H1 (cell line): ENCODE results near the gene KRT8. TPM values are rescaled to one million over a fixed set of nuclear protein-coding genes. Genes with fewer than 3 reads are reported as not detected.
A peak's percentile ranks its signal among the peaks of the same experiment; 100 is the strongest.

Experiments
- CTCF ChIA-PET: fragments of 300-600 bp; sonication (Branson Sonifier 250); formaldehyde crosslinking; loops from one replicate; lab custom pipeline; 2021; ENCODE audit not compliant: partially characterized antibody; lab: Charles Lee
- POLR2A ChIA-PET: fragments of 300-600 bp; sonication (Branson Sonifier 250); formaldehyde crosslinking; loops from one replicate; lab custom pipeline; 2021; ENCODE audit warnings: inconsistent platforms; ENCODE audit not compliant: partially characterized antibody; lab: Charles Lee
- DNase-seq, 2 experiments: peaks; one replicate each; pipeline versions ENCODE4 v3.0.0 to v3.0.0-alpha.2; 2010 to 2022; ENCODE audit warnings: low spot score in 2 of 2, low read depth in 1 of 2, mixed read lengths in 1 of 2
- FAIRE-seq: peaks from 2 replicates; lab custom pipeline; 2011; peaks lifted over from hg19 to GRCh38; lab: Jason Lieb, UNC
- H2AFZ ChIP-seq: 2 replicates; pipeline ENCODE4 v1.8.1; 2012; ENCODE audit warnings: low read length, inconsistent platforms
- H2AK5ac ChIP-seq: 2 replicates; pipeline ENCODE4 v1.6.1; 2013; ENCODE audit warnings: low read depth, low read length
- H2BK120ac ChIP-seq: replicated peaks from 2 replicates; pipeline ENCODE3; 2013; ENCODE audit warnings: low read depth, low read length, inconsistent platforms
- H2BK12ac ChIP-seq: 2 replicates; pipeline ENCODE4 v1.6.1; 2013; ENCODE audit warnings: low read depth, low read length
- H2BK15ac ChIP-seq: 2 replicates; pipeline ENCODE4 v1.6.1; 2013; ENCODE audit warnings: low read length
- H2BK20ac ChIP-seq: 2 replicates; pipeline ENCODE4 v1.6.1; 2013; ENCODE audit warnings: low read length
- H2BK5ac ChIP-seq: 2 replicates; pipeline ENCODE4 v1.6.1; 2013; ENCODE audit warnings: low read depth, low read length
- H3K14ac ChIP-seq: 2 replicates; pipeline ENCODE4 v1.6.1; 2013; ENCODE audit warnings: inconsistent platforms; ENCODE audit not compliant: insufficient read length
- H3K18ac ChIP-seq: 2 replicates; pipeline ENCODE4 v1.6.1; 2013; ENCODE audit warnings: low read length; ENCODE audit errors: extremely low read depth
- H3K23ac ChIP-seq: 2 replicates; pipeline ENCODE4 v1.6.1; 2013; ENCODE audit warnings: inconsistent platforms; ENCODE audit not compliant: insufficient read length
- H3K23me2 ChIP-seq: 2 replicates; pipeline ENCODE4 v1.6.1; 2013; ENCODE audit warnings: low read depth, low read length
- H3K27ac ChIP-seq: 2 replicates; pipeline ENCODE4 v1.6.1; 2011; ENCODE audit warnings: low read depth, low read length, inconsistent platforms
- H3K27me3 ChIP-seq, 4 experiments: replicated peaks in 1 of 4; 1 replicate in 1 of 4; 2 replicates in 3 of 4; pipeline versions ENCODE4 v1.6.1 to v1.8.1; 2011 to 2013; ENCODE audit warnings: low read length in 3 of 4, mild to moderate bottlenecking in 3 of 4, inconsistent platforms in 2 of 4, mixed read lengths in 2 of 4, moderate library complexity in 1 of 4; ENCODE audit not compliant: control insufficient read depth in 3 of 4, insufficient read depth in 3 of 4; ENCODE audit errors: extremely low read depth in 1 of 4
- H3K36me3 ChIP-seq, 4 experiments: 2 replicates each; pipeline versions ENCODE4 v1.6.1 to v1.8.1; 2011 to 2013; ENCODE audit warnings: mild to moderate bottlenecking in 4 of 4, low read length in 3 of 4, moderate library complexity in 2 of 4, control low read depth in 1 of 4, inconsistent platforms in 1 of 4; ENCODE audit not compliant: insufficient read depth in 4 of 4, control insufficient read depth in 2 of 4
- H3K4ac ChIP-seq: replicated peaks from 2 replicates; pipeline ENCODE3; 2013; ENCODE audit warnings: low read length, low read depth, mixed read lengths, inconsistent platforms; ENCODE audit not compliant: insufficient read length
- H3K4me1 ChIP-seq, 4 experiments: replicated peaks in 1 of 4; 1 replicate in 1 of 4; 2 replicates in 3 of 4; pipeline versions ENCODE4 v1.6.1 to v1.8.1; 2011 to 2013; ENCODE audit warnings: low read length in 3 of 4, inconsistent platforms in 2 of 4, mixed read lengths in 1 of 4; ENCODE audit not compliant: insufficient read depth in 4 of 4, control insufficient read depth in 3 of 4
- H3K4me2 ChIP-seq, 2 experiments: 2 replicates each; pipeline versions ENCODE4 v1.6.1 to v1.8.1; 2011 to 2013; ENCODE audit warnings: low read depth in 2 of 2, low read length in 2 of 2, control low read depth in 1 of 2, inconsistent platforms in 1 of 2, mild to moderate bottlenecking in 1 of 2; ENCODE audit not compliant: insufficient read depth in 1 of 2
- H3K4me3 ChIP-seq, 4 experiments: fragments of 200-600, 300-600 bp in 1 of 4; sonication (generic), shearing (Covaris generic), sonication (Bioruptor Twin) in 1 of 4; 2 replicates each; pipeline versions ENCODE4 v1.5.1 to v1.8.1; 2011 to 2016; ENCODE audit warnings: low read length in 4 of 4, low read depth in 3 of 4, control low read depth in 2 of 4, inconsistent platforms in 2 of 4, mild to moderate bottlenecking in 2 of 4, mixed read lengths in 1 of 4, moderate library complexity in 1 of 4; ENCODE audit not compliant: insufficient read depth in 2 of 4; ENCODE audit errors: extremely low read depth in 1 of 4
- H3K56ac ChIP-seq: replicated peaks from 2 replicates; pipeline ENCODE3; 2013; ENCODE audit warnings: low read depth, mild to moderate bottlenecking, mixed read lengths, low read length, inconsistent platforms; ENCODE audit not compliant: insufficient read length
- H3K79me1 ChIP-seq: 2 replicates; pipeline ENCODE4 v1.6.1; 2013; ENCODE audit warnings: low read depth, low read length, control low read depth
- H3K79me2 ChIP-seq, 2 experiments: 2 replicates each; pipeline versions ENCODE4 v1.6.1 to v1.8.1; 2012 to 2013; ENCODE audit warnings: low read length in 2 of 2, mild to moderate bottlenecking in 2 of 2, inconsistent platforms in 1 of 2; ENCODE audit not compliant: insufficient read depth in 2 of 2, control insufficient read depth in 1 of 2
- H3K9ac ChIP-seq, 4 experiments: replicated peaks in 1 of 4; 1 replicate in 1 of 4; 2 replicates in 3 of 4; pipeline versions ENCODE4 v1.6.1 to v1.8.1; 2011 to 2013; ENCODE audit warnings: low read depth in 3 of 4, low read length in 3 of 4, control low read depth in 2 of 4, mild to moderate bottlenecking in 2 of 4, moderate library complexity in 2 of 4, inconsistent platforms in 1 of 4; ENCODE audit errors: extremely low read depth in 1 of 4
- H3K9me3 ChIP-seq, 2 experiments: 2 replicates each; pipeline versions ENCODE4 v1.6.1 to v1.8.1; 2012 to 2013; ENCODE audit warnings: mild to moderate bottlenecking in 2 of 2, moderate library complexity in 2 of 2, control low read depth in 1 of 2, inconsistent platforms in 1 of 2, low read depth in 1 of 2, low read length in 1 of 2, mixed read lengths in 1 of 2; ENCODE audit not compliant: insufficient read depth in 2 of 2
- H4K20me1 ChIP-seq, 2 experiments: replicated peaks in 1 of 2; 2 replicates each; pipeline versions ENCODE3 to v1.8.1; 2011 to 2013; ENCODE audit warnings: inconsistent platforms in 2 of 2, low read length in 2 of 2, mild to moderate bottlenecking in 1 of 2; ENCODE audit not compliant: insufficient read depth in 2 of 2, control insufficient read depth in 1 of 2
- H4K5ac ChIP-seq: 2 replicates; pipeline ENCODE4 v1.6.1; 2013; ENCODE audit warnings: low read length, low read depth, mixed read lengths, inconsistent platforms; ENCODE audit not compliant: insufficient read length
- H4K8ac ChIP-seq: 2 replicates; pipeline ENCODE4 v1.8.0; 2013; ENCODE audit warnings: mild to moderate bottlenecking, moderate library complexity, low read length, inconsistent platforms; ENCODE audit not compliant: insufficient read depth; ENCODE audit errors: extremely low read depth
- H4K91ac ChIP-seq: replicated peaks from 2 replicates; pipeline ENCODE3; 2013; ENCODE audit warnings: low read length, mixed read lengths, inconsistent platforms; ENCODE audit not compliant: insufficient read length
- BACH1 ChIP-seq: IDR thresholded peaks from 2 replicates; pipeline ENCODE4 v1.6.1; 2012; ENCODE audit warnings: low read length, improper control_type of control experiment
- BRCA1 ChIP-seq: IDR thresholded peaks from 2 replicates; pipeline ENCODE4 v1.6.1; 2012; ENCODE audit warnings: low read depth, low read length, improper control_type of control experiment
- CTCF ChIP-seq, 3 experiments: IDR thresholded peaks; 1 replicate in 2 of 3; 2 replicates in 1 of 3; pipeline versions ENCODE4 v1.5.1 to v1.6.1; 2011; ENCODE audit warnings: low read length in 3 of 3, mild to moderate bottlenecking in 3 of 3, inconsistent platforms in 2 of 3, low read depth in 1 of 3, moderate library complexity in 1 of 3; ENCODE audit not compliant: insufficient read depth in 1 of 3; ENCODE audit errors: control extremely low read depth in 1 of 3
- E2F6 ChIP-seq: IDR thresholded peaks from 2 replicates; pipeline ENCODE4 v1.6.1; 2012; ENCODE audit warnings: inconsistent platforms
- POLR2A ChIP-seq, 2 experiments: IDR thresholded peaks; 1 replicate in 1 of 2; 2 replicates in 1 of 2; pipeline ENCODE4 v1.6.1; 2011; ENCODE audit warnings: low read depth in 2 of 2, low read length in 2 of 2, mild to moderate bottlenecking in 2 of 2; ENCODE audit errors: control extremely low read depth in 1 of 2
- WGBS, 2 experiments: shearing (Covaris generic) in 1 of 2; methylation state at CpG; one replicate each; pipeline versions ENCODE4 v1.1.6 to v1.1.7; 2013 to 2015; ENCODE audit warnings: low lambda C conversion rate in 2 of 2, mixed read lengths in 2 of 2, inconsistent platforms in 1 of 2, low coverage in 1 of 2, missing lambda C conversion rate in 1 of 2; ENCODE audit not compliant: insufficient replicate concordance in 2 of 2, insufficient coverage in 1 of 2, insufficient read length in 1 of 2; ENCODE audit errors: extremely low coverage in 1 of 2, missing lambda C conversion rate in 1 of 2; 5-methylcytosine and 5-hydroxymethylcytosine counted together
- polyA plus RNA-seq, 7 experiments: library from polyadenylated mRNA; depleted of rRNA in 3 of 7; stranded (reverse) in 5 of 7; unstranded in 2 of 7; fragments of >200 nt in 5 of 7; fragments of 200-250 nt in 2 of 7; gene quantifications; 1 replicate in 5 of 7; 2 replicates in 1 of 7; 4 replicates in 1 of 7; pipeline versions ENCODE4 v1.2.1 to v1.2.3, GENCODE V29; 2011 to 2013; ENCODE audit warnings: missing spikeins in 2 of 7, mixed read lengths in 2 of 7
- total RNA-seq: library from RNA; stranded (reverse); fragmentation: NEBNext Ultra II Directional; extraction: Animal tissue kit (Norgen Biotek cat#: 25700); gene quantifications from 2 replicates; pipeline ENCODE4 v1.2.1, GENCODE V29; 2021

KRT8 gene
- total and polyA plus RNA-seq, 2 of the 8 experiments (the other 6 are each of a cell fraction or from before 2014, with no cell fraction given), result 280 to 290 TPM

- Histone ChIP-seq H3K4me2 (no peak overlapping the region), H2BK120ac (no peak overlapping the region), H3K27me3 (no peaks in the 10 kb centered on the region), H3K23ac (no peak overlapping the region), H3K27ac (no peak overlapping the region), H3K23me2 (peaks cover 4% of the 10 kb centered on the region), H3K56ac (no peak overlapping the region), H2BK15ac (no peak overlapping the region), H2BK12ac (no peak overlapping the region), H3K14ac (no peak overlapping the region), H3K9me3 (no peaks in the 10 kb centered on the region), H3K9ac (no peak overlapping the region), H2AFZ (no peak overlapping the region), H4K8ac (no peak overlapping the region), H3K4me1 (peaks cover 0 to 8% (median under 1%) of the 10 kb centered on the region in 4 experiments; a peak in 2 of 7 replicates), H3K4ac (no peak overlapping the region), H4K91ac (no peak overlapping the region), H3K79me1 (peaks cover 12% of the 10 kb centered on the region), H2AK5ac (no peak overlapping the region), H3K36me3 (peaks cover 23 to 33% (median 28%) of the 10 kb centered on the region in 4 experiments), H4K5ac (no peak overlapping the region), H2BK20ac (no peak overlapping the region), H3K79me2 (peaks cover 7 to 22% of the 10 kb centered on the region in 2 experiments), H3K18ac (no peak overlapping the region), H3K4me3 (no peak overlapping the region), H4K20me1 (peaks cover 7 to 22% of the 10 kb centered on the region in 2 experiments), H2BK5ac (no peak overlapping the region)
- POLR2A ChIA-PET, result interaction anchor here (1.0 to 1.5 kb wide), 5 partner anchors 9 to 52 kb away, joined by 3 to 7 read pairs (median 3); partner anchors contain the start of genes EIF4B and KRT8
- no peak for FAIRE-seq
- TF ChIP-seq CTCF (IDR thresholded peaks at IDR 0.05; ENCODE audit: control extremely low read depth in 1 of 3, insufficient read depth in 1 of 3, low read depth in 1 of 3, low read length in 3 of 3) (no peak), E2F6 (no peak), BACH1 (no peak), POLR2A (IDR thresholded peaks at IDR 0.05; ENCODE audit: control extremely low read depth in 1 of 2, low read depth in 2 of 2, low read length in 2 of 2) (peak in 1 of 2 experiments; percentile 62; a peak in 2 of 3 replicates), BRCA1 (no peak)
- no peak for DNase-seq
- CTCF ChIA-PET, result no interaction called here
- 84% methylated on average over 7 of the region's 7 CpGs; no CpG with 5 or more reads in 1 of the 2 experiments for WGBS, 2 experiments
These were observed 48.4 kb upstream of the KRT8 start for GRCh38 chr12:52953181-52953841.
